Trophoblast cell (in vitro differentiated cells and primary cell): ENCODE measurements around the gene GOLGA6L24.
"Not testable (repeated sequence)": the region's sequence is repeated elsewhere in the genome, so short reads cannot be mapped to it uniquely, and the experiment has no call there.

Experiments used
- DNase-seq, 2 donors: peaks; one replicate each; pipeline ENCODE4 v3.0.0-alpha.2; 2016
- H2AFZ ChIP-seq: 2 replicates; pipeline ENCODE4 v1.6.1; 2013; ENCODE audit warnings: low read length, moderate library complexity, mild to moderate bottlenecking; ENCODE audit not compliant: insufficient read depth, poor library complexity
- H2AK5ac ChIP-seq: 2 replicates; pipeline ENCODE4 v1.6.1; 2013; ENCODE audit warnings: mild to moderate bottlenecking, low read length
- H2BK120ac ChIP-seq: 2 replicates; pipeline ENCODE4 v1.6.1; 2013; ENCODE audit warnings: low read length, mild to moderate bottlenecking, moderate library complexity; ENCODE audit not compliant: insufficient read depth, poor library complexity
- H2BK12ac ChIP-seq: 2 replicates; pipeline ENCODE4 v1.6.1; 2013; ENCODE audit warnings: mild to moderate bottlenecking, low read length, moderate library complexity
- H2BK5ac ChIP-seq: 2 replicates; pipeline ENCODE4 v1.6.1; 2013; ENCODE audit warnings: low read length, low read depth, moderate library complexity, mild to moderate bottlenecking; ENCODE audit not compliant: poor library complexity
- H3K14ac ChIP-seq: 2 replicates; pipeline ENCODE4 v1.6.1; 2013; ENCODE audit warnings: mild to moderate bottlenecking, low read length
- H3K18ac ChIP-seq: 2 replicates; pipeline ENCODE4 v1.6.1; 2013; ENCODE audit warnings: mild to moderate bottlenecking, low read length
- H3K23ac ChIP-seq: 2 replicates; pipeline ENCODE4 v1.6.1; 2013; ENCODE audit warnings: low read length
- H3K27ac ChIP-seq: 2 replicates; pipeline ENCODE4 v1.5.1; 2013; ENCODE audit warnings: low read depth, mild to moderate bottlenecking, inconsistent platforms, low read length, moderate library complexity
- H3K27me3 ChIP-seq: 2 replicates; pipeline ENCODE4 v1.6.1; 2013; ENCODE audit warnings: inconsistent platforms, mild to moderate bottlenecking, low read length, moderate library complexity; ENCODE audit not compliant: insufficient read depth
- H3K36me3 ChIP-seq, 2 experiments: 1 replicate in 1 of 2; 2 replicates in 1 of 2; pipeline ENCODE4 v1.6.1; 2013; ENCODE audit warnings: low read length in 2 of 2, mild to moderate bottlenecking in 2 of 2, moderate library complexity in 1 of 2; ENCODE audit not compliant: insufficient read depth in 2 of 2, control insufficient read depth in 1 of 2
- H3K4ac ChIP-seq: 2 replicates; pipeline ENCODE4 v1.6.1; 2013; ENCODE audit warnings: low read depth, mild to moderate bottlenecking, low read length, moderate library complexity
- H3K4me1 ChIP-seq, 2 experiments: 1 replicate in 1 of 2; 2 replicates in 1 of 2; pipeline ENCODE4 v1.6.1; 2013; ENCODE audit warnings: low read length in 2 of 2, mild to moderate bottlenecking in 2 of 2, moderate library complexity in 1 of 2; ENCODE audit not compliant: insufficient read depth in 2 of 2, control insufficient read depth in 1 of 2
- H3K4me2 ChIP-seq: 2 replicates; pipeline ENCODE4 v1.6.1; 2013; ENCODE audit warnings: inconsistent platforms, mild to moderate bottlenecking, low read length, moderate library complexity
- H3K4me3 ChIP-seq: 2 replicates; pipeline ENCODE4 v1.5.1; 2013; ENCODE audit warnings: mild to moderate bottlenecking, low read depth, low read length, inconsistent platforms
- H3K79me1 ChIP-seq: one replicate; pipeline ENCODE4 v1.6.1; 2013; ENCODE audit warnings: low read length
- H3K79me2 ChIP-seq: 2 replicates; pipeline ENCODE4 v1.6.1; 2013; ENCODE audit warnings: low read length, mild to moderate bottlenecking; ENCODE audit not compliant: control insufficient read depth, insufficient read depth, poor library complexity
- H3K9ac ChIP-seq: 2 replicates; pipeline ENCODE4 v1.6.1; 2013; ENCODE audit warnings: mild to moderate bottlenecking, low read length
- H3K9me3 ChIP-seq: 2 replicates; pipeline ENCODE4 v1.6.1; 2013; ENCODE audit warnings: low read depth, mild to moderate bottlenecking, control low read depth, inconsistent platforms, low read length; ENCODE audit not compliant: insufficient read depth
- H4K12ac ChIP-seq: 2 replicates; pipeline ENCODE4 v1.6.1; 2013; ENCODE audit warnings: low read depth, mild to moderate bottlenecking, low read length, moderate library complexity
- H4K8ac ChIP-seq: 2 replicates; pipeline ENCODE4 v1.6.1; 2013; ENCODE audit warnings: low read depth, mild to moderate bottlenecking, low read length, moderate library complexity
- H4K91ac ChIP-seq: one replicate; pipeline ENCODE4 v1.6.1; 2013; ENCODE audit warnings: low read depth, mild to moderate bottlenecking, low read length, moderate library complexity
- WGBS: extraction: QIAGEN DNeasy Blood & Tissue Kit; methylation state at CpG from one replicate; pipeline ENCODE4 v1.1.7; 2013; ENCODE audit warnings: missing lambda C conversion rate; ENCODE audit not compliant: insufficient read length, insufficient coverage; ENCODE audit errors: extremely low coverage; 5-methylcytosine and 5-hydroxymethylcytosine counted together

Gene GOLGA6L24

DNA sequence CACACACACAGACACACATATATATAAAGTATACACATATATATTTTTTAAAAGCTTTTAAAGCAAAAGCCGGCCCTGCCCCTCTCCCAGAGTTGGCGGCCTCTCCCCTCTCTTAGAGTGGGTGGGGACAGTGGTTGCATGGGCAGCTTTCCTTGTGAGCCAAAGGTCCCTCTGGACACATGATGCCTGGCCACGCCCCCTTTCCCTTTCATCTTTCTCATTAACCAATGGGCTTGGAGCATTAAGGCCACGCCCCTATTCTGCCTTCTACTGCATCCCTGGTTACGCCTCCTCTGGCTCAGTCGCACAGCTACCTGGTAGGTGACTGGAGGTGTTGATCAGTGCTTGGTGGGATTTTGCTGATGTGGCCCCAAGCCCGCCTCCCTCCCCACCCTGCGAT is 20.5 kb upstream of the GOLGA6L24 start, which contains the start of gene GOLGA8F:
GOLGA8F (plus strand) TSS at position 301 of the 400 bp plus-strand sequence; CDS start at position 399, 98 bp downstream.
- H2AK5ac ChIP-seq, H3K4me2 ChIP-seq, H3K4me3 ChIP-seq, H4K8ac ChIP-seq, H3K36me3 ChIP-seq, H3K27me3 ChIP-seq, H2BK5ac ChIP-seq, H3K9ac ChIP-seq, H4K12ac ChIP-seq, H4K91ac ChIP-seq, H3K79me2 ChIP-seq, H3K79me1 ChIP-seq, H3K27ac ChIP-seq, H3K14ac ChIP-seq, H2BK120ac ChIP-seq, H2BK12ac ChIP-seq, H3K4me1 ChIP-seq, H3K18ac ChIP-seq, H3K9me3 ChIP-seq, H2AFZ ChIP-seq, H3K4ac ChIP-seq, H3K23ac ChIP-seq, DNase-seq: not testable (repeated sequence)
- WGBS = no CpG with 5 or more reads among the region's 8 CpGs

DNA sequence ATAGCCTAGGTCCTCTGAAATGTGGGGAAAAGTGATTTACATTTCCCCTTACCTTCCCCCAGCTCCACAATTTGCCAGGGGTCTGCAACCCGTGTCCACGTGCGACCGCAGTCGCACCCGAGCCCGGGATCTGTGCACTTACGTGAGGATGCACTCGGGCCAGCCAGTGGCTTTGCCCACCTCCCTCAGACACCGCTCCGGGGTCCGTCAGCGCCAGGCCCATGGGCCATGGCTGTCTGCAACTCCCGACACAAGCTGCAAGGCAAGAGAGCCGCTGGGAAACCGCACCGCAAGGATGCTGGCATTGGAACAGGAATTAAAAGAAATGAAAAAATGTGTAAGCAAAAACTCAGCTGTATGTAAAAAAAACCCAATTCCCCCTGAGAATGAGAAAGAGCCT is 7.6 kb upstream of the GOLGA6L24 start:
- DNase-seq, H3K27me3 ChIP-seq, H2BK5ac ChIP-seq, H2BK120ac ChIP-seq, H3K79me2 ChIP-seq, H3K14ac ChIP-seq, H3K79me1 ChIP-seq, H3K4me3 ChIP-seq, H2AK5ac ChIP-seq, H2BK12ac ChIP-seq, H3K4me1 ChIP-seq, H3K27ac ChIP-seq, H3K23ac ChIP-seq, H3K18ac ChIP-seq, H3K9ac ChIP-seq, H3K4me2 ChIP-seq, H4K91ac ChIP-seq, H4K12ac ChIP-seq, H3K36me3 ChIP-seq, H2AFZ ChIP-seq, H4K8ac ChIP-seq, H3K9me3 ChIP-seq, H3K4ac ChIP-seq: not testable (repeated sequence)
- WGBS = no CpG with 5 or more reads among the region's 17 CpGs

DNA sequence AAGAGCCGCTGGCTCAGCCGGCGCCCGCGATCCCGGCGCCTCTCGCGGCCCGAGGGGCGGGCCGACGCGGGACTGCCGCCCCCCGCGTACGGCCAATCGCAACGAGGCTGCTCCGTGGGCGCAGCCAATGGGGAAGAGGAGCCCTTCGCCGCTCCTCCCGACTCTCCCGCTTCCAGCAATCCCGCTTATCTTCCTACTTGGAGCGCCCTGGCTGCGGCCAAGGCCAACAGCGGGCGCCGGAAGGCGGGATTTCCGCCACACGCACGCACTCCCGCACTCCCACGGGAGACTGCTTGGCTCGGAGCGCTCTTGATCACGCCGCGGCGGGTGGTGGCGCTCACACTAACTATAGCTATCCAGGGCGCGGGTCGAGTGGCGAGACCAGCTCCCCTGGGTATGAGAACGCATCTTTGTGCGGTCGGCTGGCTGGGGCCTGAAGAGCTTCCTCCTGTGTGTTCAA is 35.7 kb downstream of the GOLGA6L24 start, which contains the start of gene HERC2:
HERC2 (minus strand) TSS at position 51 of the 460 bp plus-strand sequence. CDS start 746 bp downstream, outside the sequence.
- H3K4me3 ChIP-seq, H3K9me3 ChIP-seq, H3K27ac ChIP-seq, H2BK5ac ChIP-seq, H3K23ac ChIP-seq, H3K36me3 ChIP-seq, H4K8ac ChIP-seq, H3K79me1 ChIP-seq, H4K12ac ChIP-seq, H4K91ac ChIP-seq, DNase-seq, H2BK12ac ChIP-seq, H3K9ac ChIP-seq, H3K27me3 ChIP-seq, H3K4ac ChIP-seq, H3K14ac ChIP-seq, H3K18ac ChIP-seq, H2BK120ac ChIP-seq, H2AK5ac ChIP-seq, H2AFZ ChIP-seq, H3K4me1 ChIP-seq, H3K79me2 ChIP-seq: not testable (repeated sequence)
- H3K4me2 ChIP-seq = peak within 1 kb of the TSS; percentile 60
- WGBS = no CpG with 5 or more reads among the region's 52 CpGs

DNA sequence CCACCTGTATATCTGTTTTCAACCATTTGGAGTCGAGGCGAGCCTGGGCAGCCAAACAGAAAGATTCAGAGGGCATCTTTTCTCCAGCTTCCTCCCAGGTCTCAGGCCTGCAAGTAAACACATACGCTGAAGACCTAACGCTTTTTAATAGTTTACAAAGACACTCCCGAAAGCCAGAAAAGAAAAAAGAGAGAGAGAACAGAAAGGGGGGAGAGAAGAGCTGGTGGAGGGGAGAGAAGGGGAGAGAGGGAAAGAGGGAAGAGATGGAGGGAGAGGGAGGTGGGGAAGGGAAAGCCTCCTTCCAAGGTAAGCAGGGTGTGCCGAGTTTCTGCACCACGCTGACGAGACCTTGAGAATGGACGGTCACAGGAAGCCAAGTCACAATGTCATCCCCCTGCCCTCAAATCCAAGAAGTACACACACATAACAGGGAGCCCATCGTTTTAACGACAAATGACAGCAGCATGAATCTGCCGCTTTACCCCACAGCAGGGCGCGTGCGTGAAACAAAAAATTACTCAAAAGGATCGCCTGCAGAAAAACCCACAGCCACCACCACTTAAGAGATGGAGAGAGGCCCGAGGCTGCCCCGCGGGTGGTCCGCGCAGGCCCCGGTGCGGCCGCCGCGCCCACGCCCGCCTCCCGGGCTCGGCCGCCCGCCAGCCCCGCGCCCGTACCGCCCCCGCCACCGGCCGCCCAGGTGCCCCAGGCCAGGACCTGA is 36.4 kb downstream of the GOLGA6L24 start:
- H3K4me3 ChIP-seq, H4K91ac ChIP-seq, H3K27me3 ChIP-seq, H3K18ac ChIP-seq, H2BK12ac ChIP-seq, H3K14ac ChIP-seq, H3K79me2 ChIP-seq, H4K8ac ChIP-seq, H3K23ac ChIP-seq, DNase-seq, H2AFZ ChIP-seq, H3K79me1 ChIP-seq, H3K9ac ChIP-seq, H2AK5ac ChIP-seq, H3K36me3 ChIP-seq, H3K4me1 ChIP-seq, H4K12ac ChIP-seq, H3K9me3 ChIP-seq, H2BK120ac ChIP-seq, H3K27ac ChIP-seq, H3K4ac ChIP-seq, H2BK5ac ChIP-seq: not testable (repeated sequence)
- peak overlapping the region; percentile 60 for H3K4me2 ChIP-seq
- no CpG with 5 or more reads among the region's 39 CpGs for WGBS
